H4 (cell line): ENCODE measurements around the gene IGFBP1. TPM values are rescaled to one million over a fixed set of nuclear protein-coding genes. Genes with fewer than 3 reads are reported as not detected.
"Not testable (repeated sequence)": the region's sequence is repeated elsewhere in the genome, so short reads cannot be mapped to it uniquely, and the experiment has no call there.

Source experiments
- DNase-seq: peaks from one replicate; pipeline ENCODE4 v3.0.0-alpha.2; 2015; ENCODE audit warnings: low spot score
- total RNA-seq: library from RNA; depleted of rRNA; stranded (reverse); fragments of >200 nt; shearing (Covaris generic); gene quantifications from 2 replicates; pipeline ENCODE4 v1.2.3, GENCODE V29; 2014; rRNA removed

Gene IGFBP1
- total RNA-seq: not detected in 2 replicates

GRCh38 chr7:45888185-45888992 is at the start of gene IGFBP1:
TSS of gene IGFBP1 (plus strand) at chr7:45888488. CDS start at chr7:45888653, 165 bp downstream.
- no peak for DNase-seq

- DNase-seq: not testable (repeated sequence)
These were observed 49.4 kb upstream of the IGFBP1 start for GRCh38 chr7:45838852-45839251.

GRCh38 chr7:45841926-45842717 is 46.2 kb upstream of the IGFBP1 start:
- DNase-seq: not testable (repeated sequence)

- DNase-seq: not testable (repeated sequence)
These were observed 41.8 kb upstream of the IGFBP1 start for GRCh38 chr7:45846536-45846935.

GRCh38 chr7:45848734-45849133 is 39.6 kb upstream of the IGFBP1 start:
- not testable (repeated sequence) for DNase-seq

GRCh38 chr7:45852984-45853383 is 35.3 kb upstream of the IGFBP1 start:
- DNase-seq: not testable (repeated sequence)

- not testable (repeated sequence) for DNase-seq
These were observed 34.8 kb upstream of the IGFBP1 start for GRCh38 chr7:45853491-45853890.

GRCh38 chr7:45855680-45856079 is 32.6 kb upstream of the IGFBP1 start:
- DNase-seq: not testable (repeated sequence)

- not testable (repeated sequence) for DNase-seq
These were observed 31.4 kb upstream of the IGFBP1 start for GRCh38 chr7:45856888-45857287.

GRCh38 chr7:45863715-45864114 is 24.6 kb upstream of the IGFBP1 start:
- peak; percentile 35 for DNase-seq

GRCh38 chr7:45865594-45866410 is 22.5 kb upstream of the IGFBP1 start:
- DNase-seq: peak; percentile 21

GRCh38 chr7:45867471-45867870 is 20.8 kb upstream of the IGFBP1 start:
- DNase-seq: no peak

GRCh38 chr7:45869426-45869825 is 18.9 kb upstream of the IGFBP1 start:
- peak; percentile 97 for DNase-seq

- DNase-seq: peak; percentile 58
These were observed 15.9 kb upstream of the IGFBP1 start for GRCh38 chr7:45872116-45873034.

GRCh38 chr7:45873035-45873354 is 15.3 kb upstream of the IGFBP1 start, which contains the start of gene CCDC201:
TSS of gene CCDC201 (minus strand) at chr7:45873082. CDS start at chr7:45873007, 75 bp downstream.
- no peak for DNase-seq

GRCh38 chr7:45873355-45873754 is 14.9 kb upstream of the IGFBP1 start:
- no peak for DNase-seq

- DNase-seq: peak; percentile 51
These were observed 13.7 kb upstream of the IGFBP1 start for GRCh38 chr7:45874408-45875131.

- no peak for DNase-seq
These were observed 11.8 kb upstream of the IGFBP1 start for GRCh38 chr7:45876519-45876918.

- no peak for DNase-seq
These were observed 9.7 kb upstream of the IGFBP1 start for GRCh38 chr7:45878457-45879144.
